Subcutaneous adipose tissue (tissue), 4 donors: ENCODE data around the gene SPACA4. TPM values are rescaled to one million over a fixed set of nuclear protein-coding genes. Genes with fewer than 3 reads are reported as not detected.

Source experiments
- total RNA-seq, 4 donors: library from RNA; depleted of rRNA; stranded (reverse); fragments of >200 nt; gene quantifications; one replicate each; pipeline ENCODE4 v1.1.0, GENCODE V29; 2016
- TF ChIP-seq, protein P1 (sequence below): fragments of 450-650 bp; IDR thresholded peaks from one replicate; pipeline ENCODE4 v1.5.1; 2016; ENCODE audit warnings: low read depth, mild to moderate bottlenecking, control low read depth, antibody characterized with exemption, moderate library complexity

The SPACA4 gene
- total RNA-seq, 4 donors from 2014 or later = not detected

DNA sequence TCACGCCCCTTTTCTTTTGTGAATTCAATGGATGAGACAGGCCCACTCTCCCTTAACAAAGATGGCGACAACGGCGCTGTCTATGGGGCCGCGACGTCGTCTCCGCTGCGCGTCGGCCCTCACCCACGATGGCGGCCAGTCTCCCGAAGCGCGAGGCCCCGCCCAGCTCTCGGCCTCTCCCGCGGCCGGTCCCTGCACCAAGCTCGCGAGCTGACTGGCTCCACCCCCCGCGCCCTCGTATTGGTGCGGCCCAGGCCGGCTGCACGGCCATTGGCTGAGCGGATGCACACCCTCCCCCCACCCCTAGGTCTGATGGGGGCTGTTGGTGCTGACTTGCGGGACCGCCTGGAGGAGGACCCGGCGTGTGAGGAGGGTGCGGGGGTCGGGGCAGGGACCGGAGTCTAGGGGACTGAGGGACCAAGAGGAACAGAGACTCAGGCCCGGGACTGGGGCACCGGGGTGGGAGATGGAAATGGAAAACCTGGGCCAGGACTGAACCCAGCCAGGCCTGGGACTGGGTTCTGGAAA lies 17.6 kb downstream of the SPACA4 start:
- TF ChIP-seq, protein P1, sequence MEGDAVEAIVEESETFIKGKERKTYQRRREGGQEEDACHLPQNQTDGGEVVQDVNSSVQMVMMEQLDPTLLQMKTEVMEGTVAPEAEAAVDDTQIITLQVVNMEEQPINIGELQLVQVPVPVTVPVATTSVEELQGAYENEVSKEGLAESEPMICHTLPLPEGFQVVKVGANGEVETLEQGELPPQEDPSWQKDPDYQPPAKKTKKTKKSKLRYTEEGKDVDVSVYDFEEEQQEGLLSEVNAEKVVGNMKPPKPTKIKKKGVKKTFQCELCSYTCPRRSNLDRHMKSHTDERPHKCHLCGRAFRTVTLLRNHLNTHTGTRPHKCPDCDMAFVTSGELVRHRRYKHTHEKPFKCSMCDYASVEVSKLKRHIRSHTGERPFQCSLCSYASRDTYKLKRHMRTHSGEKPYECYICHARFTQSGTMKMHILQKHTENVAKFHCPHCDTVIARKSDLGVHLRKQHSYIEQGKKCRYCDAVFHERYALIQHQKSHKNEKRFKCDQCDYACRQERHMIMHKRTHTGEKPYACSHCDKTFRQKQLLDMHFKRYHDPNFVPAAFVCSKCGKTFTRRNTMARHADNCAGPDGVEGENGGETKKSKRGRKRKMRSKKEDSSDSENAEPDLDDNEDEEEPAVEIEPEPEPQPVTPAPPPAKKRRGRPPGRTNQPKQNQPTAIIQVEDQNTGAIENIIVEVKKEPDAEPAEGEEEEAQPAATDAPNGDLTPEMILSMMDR = no peak

DNA sequence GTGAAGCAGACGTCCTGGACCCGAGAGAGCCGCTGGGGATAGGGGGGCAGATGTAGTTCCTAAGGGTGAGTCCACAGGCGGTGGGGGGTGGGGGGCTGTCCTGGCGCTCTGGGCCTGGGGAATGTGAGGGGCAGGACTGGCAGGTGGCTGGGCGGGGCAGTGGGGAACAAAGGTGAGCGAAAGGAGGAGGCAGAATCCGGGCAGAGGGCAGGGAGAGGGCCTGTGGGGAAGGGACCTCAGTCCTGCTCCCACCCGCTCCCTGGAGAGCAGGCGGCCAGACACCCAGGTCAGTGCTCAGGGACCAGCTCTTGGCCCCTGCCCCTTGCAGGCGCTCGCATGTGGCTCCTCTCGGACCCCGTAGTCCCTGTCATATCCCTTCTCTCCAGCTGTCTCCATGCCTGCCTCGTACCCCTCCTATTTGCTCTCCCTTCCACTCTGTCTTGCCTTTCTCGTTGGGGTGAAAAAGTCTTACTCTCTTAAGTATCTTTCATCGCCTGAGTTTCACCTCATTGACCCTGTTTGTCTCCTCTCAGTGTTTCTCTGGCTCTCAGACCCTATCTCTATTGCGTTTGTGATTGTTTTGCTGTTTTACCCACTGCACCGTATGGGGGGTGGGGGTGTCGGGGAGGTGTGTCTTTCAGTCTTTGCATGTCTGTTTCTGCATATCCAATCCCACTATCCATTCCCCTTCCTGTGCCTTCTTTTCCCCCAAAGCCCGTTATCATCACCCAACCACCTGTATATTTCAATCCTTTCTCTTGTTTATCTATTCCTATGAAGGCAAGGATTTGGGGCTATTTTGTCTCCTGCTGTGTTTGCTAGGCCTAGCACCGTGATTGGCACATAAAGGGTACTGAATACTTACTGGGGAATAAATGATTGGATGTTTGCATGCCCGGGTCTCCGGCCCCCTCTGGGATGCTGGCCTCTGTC lies 18.5 kb downstream of the SPACA4 start:
- TF ChIP-seq, protein P1 = no peak

DNA sequence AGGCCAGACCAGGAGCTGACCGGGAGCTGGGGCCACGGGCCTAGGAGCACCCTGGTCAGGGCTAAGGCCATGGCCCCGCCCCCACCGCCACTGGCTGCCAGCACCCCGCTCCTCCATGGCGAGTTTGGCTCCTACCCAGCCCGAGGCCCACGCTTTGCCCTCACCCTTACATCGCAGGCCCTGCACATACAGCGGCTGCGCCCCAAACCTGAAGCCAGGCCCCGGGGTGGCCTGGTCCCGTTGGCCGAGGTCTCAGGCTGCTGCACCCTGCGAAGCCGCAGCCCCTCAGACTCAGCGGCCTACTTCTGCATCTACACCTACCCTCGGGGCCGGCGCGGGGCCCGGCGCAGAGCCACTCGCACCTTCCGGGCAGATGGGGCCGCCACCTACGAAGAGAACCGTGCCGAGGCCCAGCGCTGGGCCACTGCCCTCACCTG lies 19.4 kb downstream of the SPACA4 start:
- TF ChIP-seq, protein P1 = no peak

DNA sequence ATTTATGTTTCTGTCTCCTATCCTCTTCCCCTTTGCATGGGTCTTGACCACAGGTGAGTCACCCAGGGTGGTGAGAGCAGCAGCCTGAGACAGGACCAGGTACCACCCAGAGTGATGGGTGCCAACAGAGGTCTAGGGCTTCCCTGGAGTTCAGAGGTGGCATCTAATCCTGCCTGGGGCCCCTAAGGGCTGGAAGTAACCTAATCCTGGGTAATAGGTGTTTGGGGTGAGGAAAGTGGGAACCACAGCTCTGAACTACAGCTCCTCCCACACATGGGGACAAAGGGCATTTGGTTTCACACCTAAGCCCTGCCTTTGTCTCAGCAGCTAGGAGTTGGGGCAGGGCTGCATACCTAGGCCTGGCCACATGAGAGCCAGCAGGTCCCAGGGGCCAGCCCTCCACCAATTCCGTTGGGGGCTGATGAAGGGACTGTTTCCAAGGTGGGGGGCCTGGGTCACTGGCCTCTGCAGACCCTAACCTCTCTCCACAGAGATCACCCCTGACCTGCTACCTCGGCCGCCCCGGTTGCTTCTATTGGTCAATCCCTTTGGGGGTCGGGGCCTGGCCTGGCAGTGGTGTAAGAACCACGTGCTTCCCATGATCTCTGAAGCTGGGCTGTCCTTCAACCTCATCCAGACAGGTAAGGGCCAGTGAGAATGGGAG lies 20.8 kb downstream of the SPACA4 start:
- TF ChIP-seq, protein P1 = no peak

DNA sequence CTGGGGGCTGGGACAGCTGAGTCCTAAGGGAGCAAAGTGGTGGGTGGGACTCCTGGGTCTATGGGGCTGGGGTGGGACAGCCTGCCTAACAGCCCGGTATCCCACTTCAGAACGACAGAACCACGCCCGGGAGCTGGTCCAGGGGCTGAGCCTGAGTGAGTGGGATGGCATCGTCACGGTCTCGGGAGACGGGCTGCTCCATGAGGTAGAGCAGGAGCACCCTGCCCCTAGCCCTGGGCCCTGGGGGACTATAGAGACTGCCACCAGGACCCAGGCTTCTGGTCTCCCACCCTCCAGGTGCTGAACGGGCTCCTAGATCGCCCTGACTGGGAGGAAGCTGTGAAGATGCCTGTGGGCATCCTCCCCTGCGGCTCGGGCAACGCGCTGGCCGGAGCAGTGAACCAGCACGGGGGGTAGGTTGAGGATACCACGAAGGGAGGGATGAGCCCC lies 21.3 kb downstream of the SPACA4 start:
- TF ChIP-seq, protein P1 = no peak

DNA sequence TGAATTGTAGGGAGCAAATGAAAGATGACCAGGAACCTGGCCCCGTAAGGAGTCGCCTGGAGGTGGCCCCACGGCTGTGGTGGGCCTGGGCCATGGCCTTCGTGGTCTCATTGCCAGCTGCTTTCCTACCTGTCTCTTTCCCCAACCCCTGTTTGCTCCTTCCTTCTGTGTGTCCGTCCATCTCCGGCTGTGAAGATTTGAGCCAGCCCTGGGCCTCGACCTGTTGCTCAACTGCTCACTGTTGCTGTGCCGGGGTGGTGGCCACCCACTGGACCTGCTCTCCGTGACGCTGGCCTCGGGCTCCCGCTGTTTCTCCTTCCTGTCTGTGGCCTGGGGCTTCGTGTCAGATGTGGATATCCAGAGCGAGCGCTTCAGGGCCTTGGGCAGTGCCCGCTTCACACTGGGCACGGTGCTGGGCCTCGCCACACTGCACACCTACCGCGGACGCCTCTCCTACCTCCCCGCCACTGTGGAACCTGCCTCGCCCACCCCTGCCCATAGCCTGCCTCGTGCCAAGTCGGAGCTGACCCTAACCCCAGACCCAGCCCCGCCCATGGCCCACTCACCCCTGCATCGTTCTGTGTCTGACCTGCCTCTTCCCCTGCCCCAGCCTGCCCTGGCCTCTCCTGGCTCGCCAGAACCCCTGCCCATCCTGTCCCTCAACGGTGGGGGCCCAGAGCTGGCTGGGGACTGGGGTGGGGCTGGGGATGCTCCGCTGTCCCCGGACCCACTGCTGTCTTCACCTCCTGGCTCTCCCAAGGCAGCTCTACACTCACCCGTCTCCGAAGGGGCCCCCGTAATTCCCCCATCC lies 22.1 kb downstream of the SPACA4 start:
- TF ChIP-seq, protein P1 = no peak

DNA sequence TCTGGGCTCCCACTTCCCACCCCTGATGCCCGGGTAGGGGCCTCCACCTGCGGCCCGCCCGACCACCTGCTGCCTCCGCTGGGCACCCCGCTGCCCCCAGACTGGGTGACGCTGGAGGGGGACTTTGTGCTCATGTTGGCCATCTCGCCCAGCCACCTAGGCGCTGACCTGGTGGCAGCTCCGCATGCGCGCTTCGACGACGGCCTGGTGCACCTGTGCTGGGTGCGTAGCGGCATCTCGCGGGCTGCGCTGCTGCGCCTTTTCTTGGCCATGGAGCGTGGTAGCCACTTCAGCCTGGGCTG lies 22.7 kb downstream of the SPACA4 start:
- TF ChIP-seq, protein P1 = no peak
